NB4 (cell line): ENCODE results near the gene SPINK9.

ENCODE experiments used
- DNase-seq: peaks from one replicate; pipeline ENCODE4 v3.0.0; 2010; ENCODE audit warnings: low read depth
- H3K4me3 ChIP-seq: one replicate; pipeline ENCODE4 v1.5.1; 2011; ENCODE audit warnings: mild to moderate bottlenecking, low read depth, low read length, moderate library complexity
- MYC ChIP-seq: IDR thresholded peaks from 2 replicates; pipeline ENCODE4 v1.6.1; 2011; ENCODE audit warnings: low read depth, low read length
- POLR2A ChIP-seq: IDR thresholded peaks from 2 replicates; pipeline ENCODE4 v1.6.1; 2011; ENCODE audit warnings: mild to moderate bottlenecking; ENCODE audit not compliant: insufficient read length; ENCODE audit errors: extremely low read depth
- TF ChIP-seq, protein P1 (sequence below): IDR thresholded peaks from 2 replicates; pipeline ENCODE4 v1.6.1; 2011; ENCODE audit warnings: low read depth, low read length
- TF ChIP-seq, protein P2 (sequence below): IDR thresholded peaks from one replicate; pipeline ENCODE4 v1.5.1; 2012; ENCODE audit warnings: low read depth, low read length

The SPINK9 gene

DNA sequence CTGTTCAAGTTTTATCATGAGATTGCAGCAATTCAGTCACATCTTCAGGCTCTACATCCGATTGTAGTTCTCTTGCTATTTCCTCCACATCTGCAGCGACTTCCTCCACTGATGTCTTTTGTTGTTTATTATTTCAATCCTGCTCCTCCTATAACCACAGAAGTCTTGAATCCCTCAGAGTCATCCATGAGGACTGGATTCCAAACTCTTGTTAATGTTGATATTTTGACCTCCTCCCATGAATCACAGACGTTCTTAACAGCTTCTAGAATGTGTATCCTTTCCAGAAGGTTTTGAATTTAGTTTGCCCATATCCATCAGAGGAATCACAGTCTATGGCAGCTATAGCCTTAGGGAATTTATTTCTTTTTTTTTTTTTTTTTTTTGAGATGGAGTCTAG lies 52.0 kb downstream of the SPINK9 start:
- TF ChIP-seq, protein P1, sequence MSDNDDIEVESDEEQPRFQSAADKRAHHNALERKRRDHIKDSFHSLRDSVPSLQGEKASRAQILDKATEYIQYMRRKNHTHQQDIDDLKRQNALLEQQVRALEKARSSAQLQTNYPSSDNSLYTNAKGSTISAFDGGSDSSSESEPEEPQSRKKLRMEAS: no peak
- no peak for TF ChIP-seq MYC
- TF ChIP-seq, protein P2, sequence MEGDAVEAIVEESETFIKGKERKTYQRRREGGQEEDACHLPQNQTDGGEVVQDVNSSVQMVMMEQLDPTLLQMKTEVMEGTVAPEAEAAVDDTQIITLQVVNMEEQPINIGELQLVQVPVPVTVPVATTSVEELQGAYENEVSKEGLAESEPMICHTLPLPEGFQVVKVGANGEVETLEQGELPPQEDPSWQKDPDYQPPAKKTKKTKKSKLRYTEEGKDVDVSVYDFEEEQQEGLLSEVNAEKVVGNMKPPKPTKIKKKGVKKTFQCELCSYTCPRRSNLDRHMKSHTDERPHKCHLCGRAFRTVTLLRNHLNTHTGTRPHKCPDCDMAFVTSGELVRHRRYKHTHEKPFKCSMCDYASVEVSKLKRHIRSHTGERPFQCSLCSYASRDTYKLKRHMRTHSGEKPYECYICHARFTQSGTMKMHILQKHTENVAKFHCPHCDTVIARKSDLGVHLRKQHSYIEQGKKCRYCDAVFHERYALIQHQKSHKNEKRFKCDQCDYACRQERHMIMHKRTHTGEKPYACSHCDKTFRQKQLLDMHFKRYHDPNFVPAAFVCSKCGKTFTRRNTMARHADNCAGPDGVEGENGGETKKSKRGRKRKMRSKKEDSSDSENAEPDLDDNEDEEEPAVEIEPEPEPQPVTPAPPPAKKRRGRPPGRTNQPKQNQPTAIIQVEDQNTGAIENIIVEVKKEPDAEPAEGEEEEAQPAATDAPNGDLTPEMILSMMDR: no peak
- no peak for TF ChIP-seq POLR2A
- no peak overlapping the region for H3K4me3 ChIP-seq
- no peak for DNase-seq

- DNase-seq: no peak
- no peak for TF ChIP-seq MYC
- TF ChIP-seq, protein P2: no peak
- TF ChIP-seq, protein P1: no peak
- TF ChIP-seq POLR2A: no peak
- no peak overlapping the region for H3K4me3 ChIP-seq
Measured at GRCh38 chr5:148388696-148389095, 53.3 kb downstream of the SPINK9 start.
